GM18508 (cell line): ENCODE measurements around the gene LMTK2.

Experiments used
- ATAC-seq: cut with Tn5 transposase; IDR thresholded peaks from one replicate; pipeline ENCODE4 v1.9.1; 2021; ENCODE audit warnings: moderate number of reproducible peaks; ENCODE audit not compliant: insufficient read depth, unreplicated experiment

Gene LMTK2

DNA sequence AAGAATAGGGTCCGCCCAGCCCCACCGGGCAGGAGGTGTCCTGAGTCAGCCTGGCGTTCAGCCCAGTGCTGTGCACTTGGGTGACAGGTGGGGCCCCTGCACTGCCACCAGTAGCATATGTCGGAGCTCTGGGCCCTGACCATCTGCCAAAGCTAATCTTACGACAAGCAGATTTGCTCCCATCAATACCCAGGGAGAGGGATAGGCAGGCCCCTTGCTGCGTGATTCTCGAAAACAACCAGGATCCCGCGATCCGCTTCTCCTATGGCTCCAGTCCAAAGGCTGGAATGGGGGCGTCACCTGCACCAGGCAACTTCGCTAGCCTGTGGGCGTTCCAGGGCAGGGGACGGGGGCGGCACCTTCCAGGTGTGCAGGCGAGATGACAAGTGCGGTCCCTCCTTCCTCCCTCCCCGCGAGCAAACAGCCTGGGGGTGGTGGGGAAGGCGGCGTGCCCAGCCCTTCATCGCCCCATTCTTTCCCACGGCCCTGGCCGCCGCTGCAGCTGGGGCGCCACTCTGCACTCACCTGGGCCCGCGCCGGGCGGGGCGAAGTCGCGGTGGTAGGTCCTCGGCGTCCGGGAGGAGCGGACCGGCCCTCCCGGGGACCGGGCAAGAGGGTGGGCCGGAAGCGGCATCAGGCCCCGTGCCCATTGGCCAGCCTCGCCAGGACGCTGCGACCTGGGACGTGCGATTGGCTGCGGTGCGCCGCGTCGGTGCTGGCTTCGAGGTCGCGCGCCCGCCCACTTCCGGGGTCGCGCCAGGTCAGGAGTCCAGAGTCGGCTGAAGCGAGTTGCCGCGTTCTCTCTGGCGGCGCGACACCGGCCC lies 145.2 kb downstream of the LMTK2 start, which contains the start of gene TECPR1:
Gene TECPR1, minus strand, starts transcription at position 632 of the 824 bp plus-strand sequence. CDS start 6,086 bp downstream, outside the sequence.
- peak; percentile 92 for ATAC-seq

DNA sequence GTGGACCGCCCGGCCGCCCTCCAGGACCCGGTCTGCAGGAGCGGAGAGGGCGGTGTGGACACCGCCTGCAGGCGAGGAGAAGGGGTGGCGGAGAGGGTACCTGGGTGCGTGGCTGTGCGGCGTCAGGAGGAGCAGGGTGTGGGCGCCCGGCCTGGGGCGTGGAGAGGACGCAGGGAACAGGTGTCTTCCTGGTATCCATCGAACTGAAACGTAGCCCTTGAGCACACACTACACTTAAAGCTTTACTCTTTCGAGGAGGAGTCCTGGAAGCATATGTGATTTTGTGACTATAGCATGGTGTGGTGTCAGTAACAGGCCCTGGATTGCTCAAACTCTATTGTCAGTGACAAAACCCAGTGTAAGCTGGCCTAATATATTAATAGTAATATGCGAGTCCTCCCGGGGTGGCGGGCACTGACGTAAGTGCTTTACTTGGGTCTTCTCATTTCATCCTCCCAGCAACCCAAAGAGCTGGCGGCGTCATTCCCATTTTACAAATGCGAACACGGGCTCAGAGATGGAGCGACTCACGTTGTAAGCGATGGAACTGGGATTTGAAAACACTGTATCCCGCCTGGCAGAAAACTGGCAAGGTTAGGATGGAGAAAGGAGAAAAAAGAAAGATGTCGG lies 145.9 kb downstream of the LMTK2 start:
- ATAC-seq, result peak; percentile 19

DNA sequence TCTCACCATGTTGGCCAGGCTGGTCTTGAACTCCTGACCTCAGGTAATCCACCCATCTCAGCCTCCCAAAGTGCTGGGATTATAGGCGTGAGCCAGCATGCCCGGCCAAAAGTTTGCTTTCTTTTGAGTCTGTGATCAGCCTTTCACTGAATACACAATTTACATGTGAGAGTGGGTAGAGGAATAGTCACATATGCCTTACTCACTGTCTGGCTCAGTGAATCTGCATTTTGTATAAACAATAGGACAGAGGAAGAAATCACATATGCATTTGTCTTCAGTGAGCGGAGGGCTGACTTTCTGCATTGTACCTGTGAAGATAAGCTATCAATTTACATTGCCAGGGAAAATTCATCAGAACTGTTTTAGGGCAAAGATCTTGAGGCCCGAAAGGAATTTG lies 147.9 kb downstream of the LMTK2 start:
- ATAC-seq, result no peak

GRCh38 chr7:98254951-98255610 lies 148.4 kb downstream of the LMTK2 start:
- ATAC-seq, result no peak

DNA sequence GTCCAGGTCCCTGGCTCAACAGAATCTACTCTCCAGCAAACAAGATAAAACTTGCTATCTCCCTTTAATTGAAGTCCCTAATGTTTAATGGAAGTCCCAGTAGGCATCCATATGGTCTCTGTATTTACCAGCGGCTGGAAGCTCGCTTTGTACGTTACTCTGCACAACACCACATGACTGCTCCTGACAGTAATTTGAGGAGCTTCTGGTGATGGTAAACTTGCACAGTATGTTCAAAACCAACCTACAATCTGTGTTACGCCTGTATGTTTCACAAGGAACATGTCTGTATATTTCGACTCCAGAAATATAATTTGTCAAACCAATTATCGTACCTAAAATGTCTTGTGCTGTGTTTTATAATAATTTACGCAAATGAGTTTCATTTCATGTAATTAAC lies 149.8 kb downstream of the LMTK2 start:
- no peak for ATAC-seq

DNA sequence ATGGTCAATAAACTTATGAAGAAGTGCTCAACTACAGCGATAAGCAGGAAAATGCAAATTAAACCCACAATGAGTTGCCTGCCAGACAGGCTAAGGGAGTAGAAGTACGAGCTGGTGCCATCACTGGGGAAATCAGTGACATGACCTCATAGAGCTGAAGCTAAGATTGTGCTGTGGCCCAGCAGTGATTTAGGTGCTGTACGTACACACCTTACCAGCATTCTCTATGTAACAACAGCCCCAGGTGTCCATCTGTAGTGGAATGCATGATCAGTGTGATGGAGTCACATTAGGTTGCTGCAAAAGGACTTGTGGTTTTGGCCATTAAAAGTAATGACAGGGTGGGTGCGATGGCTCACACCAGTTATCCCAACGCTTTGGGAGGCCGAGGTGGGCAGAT lies 151.0 kb downstream of the LMTK2 start:
- ATAC-seq, result no peak
